H1 (cell line): Measurements from ENCODE around the gene BTBD8. TPM values are rescaled to one million over a fixed set of nuclear protein-coding genes. Genes with fewer than 3 reads are reported as not detected.

ENCODE experiments used
- BACH1 ChIP-seq: IDR thresholded peaks from 2 replicates; pipeline ENCODE4 v1.6.1; 2012; ENCODE audit warnings: low read length, improper control_type of control experiment
- POU5F1 ChIP-seq: IDR thresholded peaks from 2 replicates; pipeline ENCODE4 v1.6.1; 2011; ENCODE audit warnings: low read depth, mild to moderate bottlenecking, low read length, moderate library complexity
- TCF12 ChIP-seq: IDR thresholded peaks from 2 replicates; pipeline ENCODE4 v1.6.1; 2011; ENCODE audit warnings: low read depth, mild to moderate bottlenecking, low read length
- polyA plus RNA-seq, 7 experiments: library from polyadenylated mRNA; depleted of rRNA in 3 of 7; stranded (reverse) in 5 of 7; unstranded in 2 of 7; fragments of >200 nt in 5 of 7; fragments of 200-250 nt in 2 of 7; gene quantifications; 1 replicate in 5 of 7; 2 replicates in 1 of 7; 4 replicates in 1 of 7; pipeline versions ENCODE4 v1.2.1 to v1.2.3, GENCODE V29; 2011 to 2013; ENCODE audit warnings: missing spikeins in 2 of 7, mixed read lengths in 2 of 7
- total RNA-seq: library from RNA; stranded (reverse); fragmentation: NEBNext Ultra II Directional; extraction: Animal tissue kit (Norgen Biotek cat#: 25700); gene quantifications from 2 replicates; pipeline ENCODE4 v1.2.1, GENCODE V29; 2021
- TF ChIP-seq, protein P1 (sequence below): fragments of 300-600 bp; sonication (generic); IDR thresholded peaks from 2 replicates; pipeline ENCODE4 v1.7.1; 2012; ENCODE audit warnings: low read length, moderate library complexity, mild to moderate bottlenecking, inconsistent platforms; ENCODE audit not compliant: insufficient replicate concordance

BTBD8 gene
- total and polyA plus RNA-seq, 2 of the 8 experiments (the other 6 are each of a cell fraction or from before 2014, with no cell fraction given) = 0.44 to 2.5 TPM

DNA sequence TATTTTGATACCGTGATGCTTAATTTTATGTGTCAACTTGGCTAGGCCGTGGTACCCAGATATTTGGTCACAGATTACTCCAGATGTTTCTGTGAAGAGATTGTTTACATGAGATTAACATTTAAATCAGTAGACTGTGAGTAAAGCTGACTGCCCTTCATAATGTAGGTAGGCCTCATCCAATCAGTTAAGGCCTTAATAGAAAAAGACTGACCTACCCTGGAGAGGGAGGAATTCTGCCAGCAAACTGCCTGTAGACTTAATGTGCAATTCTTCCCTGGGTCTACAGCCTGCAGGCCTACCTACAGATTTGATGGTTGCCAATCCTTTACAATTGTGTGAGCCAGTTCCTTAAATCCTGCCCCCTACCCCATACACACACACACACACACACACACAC is 9.3 kb upstream of the BTBD8 start (continued):
- TF ChIP-seq, protein P1, sequence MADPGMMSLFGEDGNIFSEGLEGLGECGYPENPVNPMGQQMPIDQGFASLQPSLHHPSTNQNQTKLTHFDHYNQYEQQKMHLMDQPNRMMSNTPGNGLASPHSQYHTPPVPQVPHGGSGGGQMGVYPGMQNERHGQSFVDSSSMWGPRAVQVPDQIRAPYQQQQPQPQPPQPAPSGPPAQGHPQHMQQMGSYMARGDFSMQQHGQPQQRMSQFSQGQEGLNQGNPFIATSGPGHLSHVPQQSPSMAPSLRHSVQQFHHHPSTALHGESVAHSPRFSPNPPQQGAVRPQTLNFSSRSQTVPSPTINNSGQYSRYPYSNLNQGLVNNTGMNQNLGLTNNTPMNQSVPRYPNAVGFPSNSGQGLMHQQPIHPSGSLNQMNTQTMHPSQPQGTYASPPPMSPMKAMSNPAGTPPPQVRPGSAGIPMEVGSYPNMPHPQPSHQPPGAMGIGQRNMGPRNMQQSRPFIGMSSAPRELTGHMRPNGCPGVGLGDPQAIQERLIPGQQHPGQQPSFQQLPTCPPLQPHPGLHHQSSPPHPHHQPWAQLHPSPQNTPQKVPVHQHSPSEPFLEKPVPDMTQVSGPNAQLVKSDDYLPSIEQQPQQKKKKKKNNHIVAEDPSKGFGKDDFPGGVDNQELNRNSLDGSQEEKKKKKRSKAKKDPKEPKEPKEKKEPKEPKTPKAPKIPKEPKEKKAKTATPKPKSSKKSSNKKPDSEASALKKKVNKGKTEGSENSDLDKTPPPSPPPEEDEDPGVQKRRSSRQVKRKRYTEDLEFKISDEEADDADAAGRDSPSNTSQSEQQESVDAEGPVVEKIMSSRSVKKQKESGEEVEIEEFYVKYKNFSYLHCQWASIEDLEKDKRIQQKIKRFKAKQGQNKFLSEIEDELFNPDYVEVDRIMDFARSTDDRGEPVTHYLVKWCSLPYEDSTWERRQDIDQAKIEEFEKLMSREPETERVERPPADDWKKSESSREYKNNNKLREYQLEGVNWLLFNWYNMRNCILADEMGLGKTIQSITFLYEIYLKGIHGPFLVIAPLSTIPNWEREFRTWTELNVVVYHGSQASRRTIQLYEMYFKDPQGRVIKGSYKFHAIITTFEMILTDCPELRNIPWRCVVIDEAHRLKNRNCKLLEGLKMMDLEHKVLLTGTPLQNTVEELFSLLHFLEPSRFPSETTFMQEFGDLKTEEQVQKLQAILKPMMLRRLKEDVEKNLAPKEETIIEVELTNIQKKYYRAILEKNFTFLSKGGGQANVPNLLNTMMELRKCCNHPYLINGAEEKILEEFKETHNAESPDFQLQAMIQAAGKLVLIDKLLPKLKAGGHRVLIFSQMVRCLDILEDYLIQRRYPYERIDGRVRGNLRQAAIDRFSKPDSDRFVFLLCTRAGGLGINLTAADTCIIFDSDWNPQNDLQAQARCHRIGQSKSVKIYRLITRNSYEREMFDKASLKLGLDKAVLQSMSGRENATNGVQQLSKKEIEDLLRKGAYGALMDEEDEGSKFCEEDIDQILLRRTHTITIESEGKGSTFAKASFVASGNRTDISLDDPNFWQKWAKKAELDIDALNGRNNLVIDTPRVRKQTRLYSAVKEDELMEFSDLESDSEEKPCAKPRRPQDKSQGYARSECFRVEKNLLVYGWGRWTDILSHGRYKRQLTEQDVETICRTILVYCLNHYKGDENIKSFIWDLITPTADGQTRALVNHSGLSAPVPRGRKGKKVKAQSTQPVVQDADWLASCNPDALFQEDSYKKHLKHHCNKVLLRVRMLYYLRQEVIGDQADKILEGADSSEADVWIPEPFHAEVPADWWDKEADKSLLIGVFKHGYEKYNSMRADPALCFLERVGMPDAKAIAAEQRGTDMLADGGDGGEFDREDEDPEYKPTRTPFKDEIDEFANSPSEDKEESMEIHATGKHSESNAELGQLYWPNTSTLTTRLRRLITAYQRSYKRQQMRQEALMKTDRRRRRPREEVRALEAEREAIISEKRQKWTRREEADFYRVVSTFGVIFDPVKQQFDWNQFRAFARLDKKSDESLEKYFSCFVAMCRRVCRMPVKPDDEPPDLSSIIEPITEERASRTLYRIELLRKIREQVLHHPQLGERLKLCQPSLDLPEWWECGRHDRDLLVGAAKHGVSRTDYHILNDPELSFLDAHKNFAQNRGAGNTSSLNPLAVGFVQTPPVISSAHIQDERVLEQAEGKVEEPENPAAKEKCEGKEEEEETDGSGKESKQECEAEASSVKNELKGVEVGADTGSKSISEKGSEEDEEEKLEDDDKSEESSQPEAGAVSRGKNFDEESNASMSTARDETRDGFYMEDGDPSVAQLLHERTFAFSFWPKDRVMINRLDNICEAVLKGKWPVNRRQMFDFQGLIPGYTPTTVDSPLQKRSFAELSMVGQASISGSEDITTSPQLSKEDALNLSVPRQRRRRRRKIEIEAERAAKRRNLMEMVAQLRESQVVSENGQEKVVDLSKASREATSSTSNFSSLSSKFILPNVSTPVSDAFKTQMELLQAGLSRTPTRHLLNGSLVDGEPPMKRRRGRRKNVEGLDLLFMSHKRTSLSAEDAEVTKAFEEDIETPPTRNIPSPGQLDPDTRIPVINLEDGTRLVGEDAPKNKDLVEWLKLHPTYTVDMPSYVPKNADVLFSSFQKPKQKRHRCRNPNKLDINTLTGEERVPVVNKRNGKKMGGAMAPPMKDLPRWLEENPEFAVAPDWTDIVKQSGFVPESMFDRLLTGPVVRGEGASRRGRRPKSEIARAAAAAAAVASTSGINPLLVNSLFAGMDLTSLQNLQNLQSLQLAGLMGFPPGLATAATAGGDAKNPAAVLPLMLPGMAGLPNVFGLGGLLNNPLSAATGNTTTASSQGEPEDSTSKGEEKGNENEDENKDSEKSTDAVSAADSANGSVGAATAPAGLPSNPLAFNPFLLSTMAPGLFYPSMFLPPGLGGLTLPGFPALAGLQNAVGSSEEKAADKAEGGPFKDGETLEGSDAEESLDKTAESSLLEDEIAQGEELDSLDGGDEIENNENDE = no peak
- TF ChIP-seq TCF12 = no peak
- no peak for TF ChIP-seq POU5F1
- TF ChIP-seq BACH1 = no peak
